Measurements from ENCODE around the gene TRIM9.

GRCh38 chr14:51053157-51053556 is 41.7 kb downstream of the TRIM9 start:
- TF ChIP-seq CTCF (IDR thresholded peaks at IDR 0.05), result no peak
- no peak for TF ChIP-seq POLR2A (IDR thresholded peaks at IDR 0.05)
